NCI-H146 (cell line): ENCODE data around the gene COX8A.
A peak's percentile ranks its signal among the peaks of the same experiment; 100 is the strongest.
"Not testable (repeated sequence)": the region's sequence is repeated elsewhere in the genome, so short reads cannot be mapped to it uniquely, and the experiment has no call there.

Experiments
- DNase-seq: peaks from one replicate; lab custom pipeline; 2025; lab: John Stamatoyannopoulos, UW

COX8A gene, protein sequence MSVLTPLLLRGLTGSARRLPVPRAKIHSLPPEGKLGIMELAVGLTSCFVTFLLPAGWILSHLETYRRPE

DNA sequence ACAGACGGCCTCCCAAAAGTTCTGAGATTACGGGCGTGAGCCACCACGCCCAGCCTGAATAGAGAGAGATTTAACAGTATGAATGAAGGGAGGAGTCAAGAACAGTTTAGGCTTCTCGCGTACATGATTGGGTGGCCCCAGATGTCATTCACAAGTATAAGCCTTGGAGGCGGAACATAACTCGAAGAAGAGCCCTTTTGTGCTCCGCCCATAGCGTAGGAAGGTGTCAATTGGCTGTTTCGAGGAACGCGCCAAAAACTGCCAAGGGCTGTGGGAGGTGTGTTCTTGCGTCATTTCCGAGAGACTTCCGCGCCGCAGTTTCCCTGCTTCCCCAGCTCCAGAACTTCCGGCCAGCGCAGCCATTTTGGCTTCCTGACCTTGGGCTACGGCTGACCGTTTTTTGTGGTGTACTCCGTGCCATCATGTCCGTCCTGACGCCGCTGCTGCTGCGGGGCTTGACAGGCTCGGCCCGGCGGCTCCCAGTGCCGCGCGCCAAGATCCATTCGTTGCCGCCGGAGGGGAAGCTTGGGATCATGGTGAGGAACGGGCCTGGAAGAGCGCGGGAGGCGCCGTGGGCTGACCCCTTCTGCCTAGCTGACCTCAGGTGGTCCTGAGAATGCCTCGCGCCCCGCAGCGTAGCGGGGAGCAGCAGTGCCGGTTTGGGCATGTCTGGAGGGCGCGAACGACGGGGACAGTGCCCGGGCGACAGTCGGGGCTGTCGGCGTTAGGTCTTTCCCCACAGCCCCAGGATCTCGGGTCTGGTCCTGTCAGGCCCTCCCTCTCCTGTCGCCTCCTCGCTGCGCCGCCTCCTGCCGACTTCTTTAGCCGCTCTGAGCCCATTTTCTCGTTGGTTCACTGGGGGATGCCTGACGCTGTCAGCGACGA, at the start of gene COX8A:
COX8A (plus strand) TSS at position 362 of the 885 bp plus-strand sequence; CDS start at position 423, 61 bp downstream.
- peak; percentile 100 for DNase-seq

DNA sequence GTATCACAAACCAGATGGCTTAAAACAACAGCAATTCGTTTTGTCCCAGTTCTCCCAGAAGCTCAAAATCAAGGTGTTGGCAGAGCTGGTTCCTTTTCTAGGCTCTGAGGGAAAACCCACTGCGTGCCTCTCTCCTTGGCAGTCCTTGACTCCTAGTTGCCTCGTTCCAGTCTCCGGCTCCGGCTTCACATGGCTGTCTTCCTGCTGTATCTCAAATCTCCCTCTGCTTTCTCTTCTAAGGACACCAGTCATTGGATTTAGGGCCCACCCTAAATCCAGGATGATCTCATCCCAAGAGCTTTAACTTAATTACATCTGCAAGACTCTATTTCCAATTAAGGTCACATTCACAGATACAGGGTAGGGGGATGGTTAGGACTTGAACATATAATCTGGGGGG, 44.8 kb upstream of the COX8A start:
- DNase-seq = no peak

DNA sequence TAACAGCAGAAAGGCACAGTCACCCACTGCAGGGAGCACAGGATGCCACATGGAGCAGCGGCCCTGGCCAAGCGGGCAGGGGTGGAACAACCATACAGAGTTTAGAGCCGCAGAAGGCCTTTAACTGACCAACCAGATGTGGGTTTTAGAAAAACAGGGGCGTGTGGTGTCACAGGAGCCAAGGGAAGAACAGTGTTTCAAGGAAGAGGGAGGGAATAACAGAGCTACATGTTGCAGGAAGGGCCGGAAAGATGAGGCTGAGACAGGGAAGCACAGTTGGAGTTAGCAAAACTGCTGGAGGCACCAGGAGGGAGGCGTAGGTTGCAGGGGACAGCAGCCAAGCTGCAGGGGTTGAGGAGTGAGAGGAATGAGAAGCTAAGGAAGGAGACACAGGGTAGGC, 43.4 kb upstream of the COX8A start:
- no peak for DNase-seq

DNA sequence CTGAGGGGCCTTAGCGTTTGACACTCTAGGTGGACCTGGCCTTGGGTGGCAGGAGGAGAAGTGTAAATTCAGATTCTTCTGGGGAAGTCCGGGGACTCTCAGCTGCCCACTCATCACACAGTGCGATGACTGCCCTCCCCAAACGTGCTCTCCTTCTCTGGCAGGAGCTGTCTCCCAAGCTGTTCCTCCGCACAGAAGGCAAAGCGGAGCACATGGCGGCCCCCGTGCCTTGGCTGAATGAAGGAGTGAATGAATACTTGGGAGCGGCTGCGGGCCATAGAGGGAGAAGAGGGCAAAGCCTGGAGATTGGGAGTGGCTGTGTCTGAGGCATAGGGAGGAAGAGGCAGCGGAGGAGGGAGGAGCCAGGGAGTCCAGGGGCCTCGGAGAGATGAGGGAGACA, 42.5 kb upstream of the COX8A start:
- no peak for DNase-seq

DNA sequence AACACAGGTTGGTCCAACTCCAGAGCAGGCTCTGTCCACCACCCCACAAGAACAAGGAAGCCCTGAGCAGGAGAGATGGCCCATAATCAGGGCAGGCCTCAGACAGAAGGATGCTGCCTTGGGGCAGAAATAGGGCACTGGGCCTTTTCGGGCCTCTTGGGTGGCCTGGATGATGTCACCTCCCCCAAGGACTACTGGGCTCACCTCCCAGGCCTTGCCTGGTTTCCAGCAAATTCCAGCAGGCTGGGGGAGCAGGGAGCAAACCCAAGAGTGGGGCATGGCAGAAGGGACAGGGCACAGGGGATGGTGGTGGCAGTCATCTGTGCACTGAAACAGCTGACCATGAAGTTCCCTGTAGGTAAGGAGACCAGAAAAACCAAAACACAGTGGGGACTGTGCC, 41.0 kb upstream of the COX8A start:
- no peak for DNase-seq

DNA sequence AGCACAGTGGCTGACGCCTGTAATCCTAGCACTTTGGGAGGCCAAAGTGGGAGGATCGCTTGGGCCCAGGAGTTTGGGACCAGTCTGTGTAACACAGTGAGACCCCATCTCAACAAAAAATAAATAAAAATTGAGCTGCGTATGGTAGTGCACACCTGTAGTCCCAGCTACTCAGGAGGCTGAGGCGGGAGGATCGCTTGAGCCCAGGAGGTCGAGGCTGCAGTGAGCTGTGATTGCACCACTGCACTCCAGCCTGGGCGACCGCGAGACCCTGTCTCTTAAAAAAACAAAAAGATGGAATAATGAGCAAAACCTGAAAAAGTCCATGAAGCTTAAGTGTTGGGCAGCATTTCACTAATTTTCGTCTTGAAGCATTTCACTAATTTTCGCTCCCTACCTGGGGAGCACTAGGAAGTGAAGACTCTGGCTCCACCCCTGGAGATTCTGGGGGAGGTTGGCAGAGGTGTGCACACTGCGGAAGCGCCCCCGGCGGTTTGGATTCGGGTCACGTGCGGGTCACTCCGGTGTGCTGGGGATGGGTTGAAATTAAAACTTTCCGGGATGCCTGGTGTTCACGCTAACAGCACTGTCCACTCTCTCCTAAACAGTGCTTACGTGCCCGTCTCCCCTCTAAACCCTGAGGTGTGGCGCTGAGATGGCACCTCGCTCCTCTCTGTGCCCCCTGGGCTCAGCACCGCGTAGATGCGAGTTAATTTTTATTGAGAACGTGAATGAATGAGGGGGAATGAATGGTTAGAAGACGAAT, 36.5 kb upstream of the COX8A start:
- peak; percentile 65 for DNase-seq

DNA sequence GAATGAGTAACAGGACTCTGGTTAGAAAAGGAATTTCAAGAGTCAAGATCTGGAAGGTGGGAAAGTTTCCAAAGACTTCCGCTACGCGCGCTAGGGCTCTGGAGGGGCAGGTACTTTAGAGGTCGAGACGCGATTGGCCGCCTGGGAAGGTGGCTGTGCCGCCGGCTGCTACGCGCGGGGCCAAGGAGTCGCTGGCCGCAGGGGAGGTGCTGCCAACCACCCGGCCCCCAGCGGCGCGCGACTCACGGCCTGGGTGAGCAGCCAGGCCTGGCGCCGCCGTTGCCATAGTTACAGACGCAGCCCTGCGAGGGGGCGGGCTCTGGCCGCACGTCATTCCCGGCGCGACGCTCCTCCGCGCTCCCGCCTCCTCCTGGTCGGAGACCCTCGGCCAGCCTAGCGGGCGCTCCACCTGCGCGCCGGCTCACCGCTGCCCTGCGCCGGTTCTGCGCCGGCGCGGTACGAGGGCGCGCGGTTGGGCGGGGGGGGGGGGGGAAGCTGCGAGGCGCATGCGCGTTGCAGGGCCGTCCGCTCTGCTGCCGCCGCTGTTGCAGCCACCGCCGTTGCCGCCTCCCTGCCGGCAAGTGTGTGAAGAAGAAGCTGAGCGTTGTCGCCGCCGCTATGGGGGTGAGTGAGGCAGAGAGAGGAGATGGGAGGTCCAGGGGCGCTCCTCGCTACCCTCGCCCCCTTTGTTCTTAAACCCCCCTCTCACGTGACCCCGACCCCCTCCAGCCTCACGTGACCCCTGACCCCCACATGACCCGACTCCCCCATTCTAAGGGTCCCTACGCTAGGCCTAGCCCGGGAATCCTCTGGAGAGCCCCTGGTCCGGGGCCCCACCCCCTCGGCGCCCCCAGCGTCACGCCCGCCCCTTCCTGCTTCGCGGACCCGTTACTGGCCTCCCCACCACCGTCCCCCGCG, 35.7 kb upstream of the COX8A start, which contains the start of gene NAA40:
NAA40 (plus strand) TSS at position 524 of the 918 bp plus-strand sequence; CDS start at position 619, 95 bp downstream.
- peak; percentile 98 for DNase-seq

DNA sequence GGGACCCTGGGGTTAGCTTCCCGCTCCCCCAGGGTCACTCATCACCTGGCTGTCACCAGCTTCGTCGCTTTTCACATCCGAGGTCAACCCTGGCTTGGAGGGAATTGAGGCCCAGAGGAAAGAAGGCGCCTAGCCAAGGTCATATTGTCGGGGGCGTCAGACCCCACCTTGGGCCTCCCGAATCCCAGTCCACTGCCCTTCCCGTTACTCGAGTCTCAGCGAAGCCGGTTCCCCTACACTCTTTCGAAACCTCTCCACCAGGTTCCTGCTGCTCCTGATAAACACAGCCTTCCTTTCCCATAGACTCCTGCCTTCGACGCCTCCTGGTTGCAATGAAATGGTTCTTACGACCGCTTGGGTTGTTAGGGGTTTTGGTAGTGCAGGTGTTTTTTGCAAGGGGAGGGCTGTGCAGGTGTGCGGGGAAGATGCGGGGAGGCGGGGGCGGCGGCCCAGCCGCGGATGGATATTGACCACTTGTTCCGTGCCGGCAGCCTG, 35.0 kb upstream of the COX8A start:
- peak; percentile 42 for DNase-seq

DNA sequence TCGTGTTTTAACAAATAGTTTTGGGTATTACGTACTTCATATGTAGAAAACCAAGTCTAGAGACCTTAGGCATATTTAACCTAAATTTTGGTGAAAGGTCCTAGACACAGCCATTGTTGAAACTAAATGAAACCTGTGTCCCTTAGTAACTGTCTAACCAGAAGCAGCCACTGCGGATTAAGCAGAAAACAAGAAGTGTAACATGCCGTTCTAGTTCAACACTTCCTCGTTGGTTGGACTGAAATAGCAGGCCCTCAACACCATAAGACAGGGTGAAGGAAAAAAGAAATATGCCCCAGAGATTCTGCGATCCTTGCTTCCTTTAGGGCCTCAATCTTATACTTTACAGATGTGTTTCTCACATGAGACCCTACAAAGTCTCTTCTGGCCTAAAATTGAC, 33.6 kb upstream of the COX8A start:
- no peak for DNase-seq

DNA sequence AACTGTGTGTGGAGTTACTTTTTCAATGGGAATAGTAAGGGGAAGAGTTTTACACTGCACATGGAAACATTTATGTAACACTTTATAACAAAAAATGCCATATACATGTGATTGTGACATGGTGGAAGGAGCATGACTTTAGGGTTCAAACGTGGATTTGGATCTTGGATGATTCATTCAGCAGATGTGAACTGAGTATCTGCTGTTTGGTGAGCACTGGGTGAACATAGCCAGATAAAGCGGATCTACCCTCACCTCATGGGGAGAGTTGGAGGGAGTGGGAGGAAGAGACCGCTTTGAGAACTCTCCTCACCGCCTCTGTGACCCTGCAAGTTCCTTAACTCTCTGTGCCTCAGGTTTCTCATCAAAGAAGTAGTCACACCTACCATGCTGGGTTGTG, 32.5 kb upstream of the COX8A start:
- DNase-seq = no peak

DNA sequence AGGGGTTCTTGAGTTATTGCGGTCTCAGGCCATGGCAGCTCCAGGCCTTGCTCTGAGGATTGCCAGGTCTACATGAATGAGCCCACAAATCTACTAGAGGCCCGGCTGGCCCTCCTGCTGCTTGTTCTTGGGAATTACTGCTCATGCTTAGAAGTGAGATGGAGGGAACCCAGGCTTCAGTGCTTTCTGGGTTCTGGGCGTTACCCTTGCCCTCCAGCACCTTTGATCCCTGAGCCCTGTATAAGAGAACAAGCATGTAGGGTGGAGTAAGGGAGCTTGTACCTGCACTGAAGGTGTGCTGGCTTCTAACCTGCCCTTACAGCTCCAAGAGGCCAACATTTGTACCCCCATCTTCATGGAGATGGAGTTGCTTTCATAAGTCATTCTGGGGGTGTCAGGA, 31.6 kb upstream of the COX8A start:
- no peak for DNase-seq

DNA sequence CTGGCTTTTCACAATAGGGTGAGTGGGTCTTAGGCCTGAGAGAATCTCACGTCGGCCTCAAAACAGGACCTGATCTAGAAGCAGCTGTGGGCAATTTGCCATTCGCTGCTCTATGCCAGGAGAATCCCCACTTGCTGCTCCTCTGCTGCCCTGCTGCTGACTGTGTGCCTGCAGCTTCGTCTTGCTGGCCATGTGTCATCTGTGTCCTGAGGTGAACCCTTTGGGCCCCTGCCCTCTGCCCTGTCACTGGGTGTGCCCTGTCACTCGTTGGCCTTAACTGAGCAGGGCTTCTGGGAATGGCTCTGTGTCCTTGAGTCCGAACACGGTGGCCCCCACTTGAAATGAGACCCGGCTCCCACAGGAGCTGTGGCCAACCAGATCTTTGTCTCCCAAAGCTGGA, 29.4 kb upstream of the COX8A start:
- no peak for DNase-seq

DNA sequence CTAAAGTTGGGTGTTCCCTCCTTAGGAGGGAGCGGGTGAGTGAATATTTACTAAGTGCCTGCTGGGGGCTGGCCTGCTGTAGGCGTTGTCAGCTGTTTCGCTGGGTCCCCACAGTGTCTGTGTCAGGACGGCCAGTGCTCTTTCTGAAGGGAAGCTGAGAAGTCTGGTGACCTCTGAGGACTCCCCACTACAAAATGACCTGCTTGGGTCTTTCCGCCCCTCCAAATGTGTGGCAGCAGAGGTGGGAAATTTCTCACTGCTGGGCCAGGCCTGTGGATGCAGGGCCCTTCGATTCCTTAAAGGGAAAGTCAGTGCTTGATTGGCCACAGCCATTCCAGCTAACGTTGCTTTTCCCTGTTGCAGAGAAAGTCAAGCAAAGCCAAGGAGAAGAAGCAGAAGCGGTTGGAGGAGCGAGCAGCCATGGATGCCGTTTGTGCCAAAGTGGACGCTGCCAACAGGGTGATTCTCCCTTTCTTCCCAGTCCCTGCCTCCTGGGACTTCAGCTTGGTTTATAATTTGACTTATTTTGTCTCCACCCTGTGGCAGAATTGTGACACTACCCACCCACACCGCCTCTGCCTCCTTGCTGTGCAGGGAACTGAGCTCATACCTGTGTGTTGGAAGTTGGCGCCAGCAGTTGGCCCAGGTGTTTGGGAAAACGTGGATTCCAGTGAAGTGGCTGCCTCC, 28.8 kb upstream of the COX8A start:
- DNase-seq = peak; percentile 65

DNA sequence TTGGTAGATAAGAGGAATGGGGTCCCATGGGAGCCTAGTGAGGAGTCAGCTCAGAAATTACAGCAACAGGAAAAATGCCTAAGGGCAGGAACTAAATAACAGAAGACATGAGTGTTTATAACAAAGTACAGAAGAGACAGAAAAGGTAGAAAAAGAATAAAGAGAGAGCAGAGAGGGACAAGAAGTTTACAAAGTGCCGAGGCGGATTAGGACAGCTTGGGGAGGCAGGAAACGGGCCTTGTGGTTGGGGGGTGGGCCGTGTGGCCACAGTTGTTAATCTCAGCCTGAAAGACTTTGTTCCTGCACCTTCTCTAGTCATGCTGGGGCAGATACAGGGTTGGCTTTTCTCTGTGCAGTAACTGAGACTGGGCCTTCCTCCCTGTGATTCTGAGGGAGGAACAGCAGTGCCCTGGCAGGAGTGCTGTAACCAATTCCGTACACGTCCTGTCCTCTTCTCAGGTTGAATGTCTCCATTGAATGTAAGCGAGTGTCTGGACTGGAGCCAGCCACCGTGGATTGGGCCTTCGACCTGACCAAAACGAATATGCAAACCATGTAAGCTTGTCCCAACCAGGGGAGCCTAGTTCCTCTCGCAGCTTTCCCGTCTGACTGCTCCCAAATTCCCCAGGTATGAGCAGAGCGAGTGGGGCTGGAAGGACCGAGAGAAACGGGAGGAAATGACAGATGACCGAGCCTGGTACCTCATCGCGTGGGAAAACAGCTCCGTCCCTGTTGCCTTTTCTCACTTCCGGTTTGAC, 22.5 kb upstream of the COX8A start:
- DNase-seq = no peak

DNA sequence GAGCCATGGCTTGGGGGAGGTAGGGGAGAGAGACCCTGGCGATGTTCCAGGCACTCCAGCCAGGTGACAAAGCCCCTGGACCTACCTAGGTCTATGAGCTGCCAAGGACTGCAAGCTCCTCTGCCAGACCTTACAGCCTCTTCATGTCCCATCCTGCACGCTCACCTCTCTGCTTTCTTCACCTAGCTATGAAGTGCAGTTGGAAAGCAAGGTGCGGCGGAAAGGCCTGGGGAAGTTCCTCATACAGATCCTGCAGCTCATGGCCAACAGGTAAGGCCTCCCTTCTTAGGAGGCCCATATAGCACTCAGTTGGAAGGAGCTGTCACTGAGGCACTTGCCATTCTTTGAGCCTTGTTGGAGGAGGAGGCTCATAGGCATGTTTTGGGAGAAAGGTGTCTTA, 21.9 kb upstream of the COX8A start:
- no peak for DNase-seq

DNA sequence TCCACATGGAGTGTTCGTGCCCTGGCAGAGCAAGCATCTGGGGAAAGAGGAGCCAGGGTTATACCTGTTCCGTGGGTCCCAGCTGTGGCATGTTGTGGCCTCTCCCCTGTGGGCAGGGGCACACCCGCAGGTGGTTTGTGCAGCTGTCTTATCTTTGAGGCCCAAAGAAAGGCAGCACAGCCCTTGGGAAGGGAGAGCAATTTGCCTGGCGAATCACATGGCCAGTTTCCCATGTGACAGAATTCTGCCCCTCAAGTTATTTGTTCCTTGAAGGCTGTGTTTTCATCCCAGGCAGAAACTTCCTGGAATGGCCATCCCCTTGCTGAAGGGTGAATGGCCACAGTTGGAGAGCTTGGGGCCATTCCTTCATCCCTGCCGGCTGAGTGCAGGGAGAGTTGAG, 16.4 kb upstream of the COX8A start:
- DNase-seq = no peak

DNA sequence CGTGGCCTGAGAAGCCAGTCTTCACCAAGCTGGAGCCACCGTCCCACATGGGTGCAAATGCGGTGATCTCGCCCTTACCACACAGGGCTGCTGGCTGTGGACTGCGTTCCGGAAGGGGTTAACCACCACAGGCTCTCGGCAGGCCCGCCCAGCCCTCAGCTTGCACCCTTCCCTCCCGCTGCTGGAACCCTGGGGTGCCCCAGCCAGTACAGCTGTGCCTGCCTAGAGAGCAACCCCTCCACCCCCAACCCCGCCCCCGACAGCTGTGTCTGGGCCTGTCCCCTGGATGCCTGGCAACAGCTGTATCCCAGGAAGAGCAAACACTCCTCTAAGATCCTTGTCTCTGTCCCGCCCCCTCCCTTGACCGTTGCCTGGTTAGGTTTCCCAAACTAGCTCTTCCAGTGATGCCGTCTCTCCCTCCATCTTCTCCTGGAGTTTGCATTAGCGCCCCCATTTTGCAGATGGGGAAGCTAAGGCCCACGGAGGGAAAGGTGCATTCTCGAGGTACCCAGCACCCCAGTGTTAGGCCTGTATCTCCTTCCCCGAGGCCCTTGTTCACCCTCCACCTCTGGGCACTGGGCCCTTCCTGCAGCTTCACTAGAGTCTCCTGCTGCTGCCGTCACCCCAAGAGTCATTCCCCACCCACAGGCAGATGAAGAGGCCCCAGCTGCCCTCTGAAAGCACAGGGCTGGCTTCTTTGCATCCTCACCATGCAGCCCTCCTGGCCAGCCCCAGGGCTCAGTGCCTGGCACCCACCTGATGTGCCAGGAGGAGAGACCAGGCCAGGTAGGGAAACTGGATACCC, 12.6 kb upstream of the COX8A start:
- peak; percentile 83 for DNase-seq

DNA sequence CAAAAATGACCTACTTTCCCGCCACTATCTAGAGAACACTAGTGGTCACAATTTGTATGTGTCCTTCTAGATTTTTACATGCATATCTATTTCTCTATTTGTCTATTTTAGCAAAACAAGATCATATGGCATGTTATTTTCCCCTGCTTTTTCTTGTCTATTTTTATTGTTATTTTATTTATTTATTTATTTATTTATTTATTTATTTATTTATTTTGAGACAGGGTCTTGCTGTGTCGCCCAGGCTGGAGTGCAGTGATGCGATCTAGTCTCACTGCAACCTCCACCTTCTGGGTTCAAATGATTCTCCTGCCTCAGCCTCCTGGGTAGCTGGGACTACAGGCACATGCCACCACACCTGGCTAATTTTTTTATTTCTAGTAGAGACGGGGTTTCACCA, 10.5 kb upstream of the COX8A start:
- not testable (repeated sequence) for DNase-seq

DNA sequence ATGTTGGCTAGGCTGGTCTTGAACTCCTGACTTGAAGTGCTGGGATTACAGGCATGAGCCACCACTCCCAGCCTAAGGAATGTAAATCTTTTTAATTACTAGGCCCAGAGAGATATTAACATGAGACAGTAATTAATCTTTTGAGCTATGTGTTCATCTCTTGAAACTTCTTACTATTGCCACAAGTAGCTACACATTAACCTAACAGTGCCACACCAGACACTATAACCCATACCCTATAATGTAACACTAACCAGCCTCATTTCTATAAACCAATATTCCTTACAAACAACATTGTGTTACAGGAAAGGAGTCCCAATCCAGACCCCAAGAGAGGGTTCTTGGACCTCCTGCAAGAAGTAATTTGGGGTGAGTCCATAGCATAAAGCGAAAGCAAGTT, 8.0 kb upstream of the COX8A start:
- no peak for DNase-seq

DNA sequence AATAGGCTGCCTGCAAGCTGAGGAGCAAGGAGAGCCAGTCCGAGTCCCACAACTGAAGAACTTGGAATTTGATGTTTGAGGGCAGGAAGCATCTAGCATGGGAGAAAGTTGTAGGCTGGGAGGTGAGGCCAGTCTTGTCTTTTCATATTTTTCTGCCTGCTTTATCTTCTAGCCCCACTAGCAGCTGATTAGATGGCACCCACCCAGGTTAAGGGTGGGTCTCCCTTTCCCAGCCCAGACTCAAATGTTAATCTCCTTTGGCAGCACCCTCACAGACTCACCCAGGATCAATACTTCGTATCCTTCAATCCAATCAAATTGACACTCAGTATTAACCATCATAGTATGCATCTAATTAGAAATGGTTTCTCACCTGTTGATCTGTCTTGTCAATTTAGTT, 5.0 kb upstream of the COX8A start:
- no peak for DNase-seq
